HG02884 (cell line): ENCODE data around the gene GRIA1.
A peak's percentile ranks its signal among the peaks of the same experiment; 100 is the strongest.

Source experiments
- ATAC-seq: cut with Tn5 transposase; IDR thresholded peaks from one replicate; pipeline ENCODE4 v1.9.1; 2021; ENCODE audit warnings: mild to moderate bottlenecking, moderate library complexity; ENCODE audit not compliant: unreplicated experiment

Gene GRIA1

GRCh38 chr5:153770066-153770465 is 279.6 kb downstream of the GRIA1 start:
- ATAC-seq = no peak

DNA sequence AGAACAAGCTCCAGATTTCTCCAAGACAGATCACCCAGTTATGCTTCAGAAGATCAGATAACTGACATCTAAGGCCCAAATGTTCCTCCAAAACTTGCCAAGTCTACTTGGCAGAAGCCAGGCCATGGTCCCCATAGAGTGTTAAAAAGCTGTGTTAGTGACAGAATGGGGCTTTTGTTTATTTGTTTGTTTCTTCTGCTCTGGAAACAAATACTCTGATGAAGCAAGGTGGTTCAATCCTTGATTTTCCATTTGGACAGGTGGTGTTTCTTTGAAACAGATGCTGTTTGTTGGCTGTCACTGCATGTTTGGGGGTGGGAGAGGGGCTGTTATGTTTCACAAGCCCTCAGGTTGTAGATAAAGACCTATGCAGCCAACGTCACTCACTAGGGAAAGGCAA is 284.2 kb downstream of the GRIA1 start:
- ATAC-seq = no peak

- no peak for ATAC-seq
These were observed 285.5 kb downstream of the GRIA1 start for GRCh38 chr5:153775923-153776322.

- no peak for ATAC-seq
These were observed 287.5 kb downstream of the GRIA1 start for GRCh38 chr5:153777681-153778581.

- no peak for ATAC-seq
These were observed 289.4 kb downstream of the GRIA1 start for GRCh38 chr5:153779836-153780235.

GRCh38 chr5:153780876-153781705 is 290.6 kb downstream of the GRIA1 start:
- no peak for ATAC-seq

DNA sequence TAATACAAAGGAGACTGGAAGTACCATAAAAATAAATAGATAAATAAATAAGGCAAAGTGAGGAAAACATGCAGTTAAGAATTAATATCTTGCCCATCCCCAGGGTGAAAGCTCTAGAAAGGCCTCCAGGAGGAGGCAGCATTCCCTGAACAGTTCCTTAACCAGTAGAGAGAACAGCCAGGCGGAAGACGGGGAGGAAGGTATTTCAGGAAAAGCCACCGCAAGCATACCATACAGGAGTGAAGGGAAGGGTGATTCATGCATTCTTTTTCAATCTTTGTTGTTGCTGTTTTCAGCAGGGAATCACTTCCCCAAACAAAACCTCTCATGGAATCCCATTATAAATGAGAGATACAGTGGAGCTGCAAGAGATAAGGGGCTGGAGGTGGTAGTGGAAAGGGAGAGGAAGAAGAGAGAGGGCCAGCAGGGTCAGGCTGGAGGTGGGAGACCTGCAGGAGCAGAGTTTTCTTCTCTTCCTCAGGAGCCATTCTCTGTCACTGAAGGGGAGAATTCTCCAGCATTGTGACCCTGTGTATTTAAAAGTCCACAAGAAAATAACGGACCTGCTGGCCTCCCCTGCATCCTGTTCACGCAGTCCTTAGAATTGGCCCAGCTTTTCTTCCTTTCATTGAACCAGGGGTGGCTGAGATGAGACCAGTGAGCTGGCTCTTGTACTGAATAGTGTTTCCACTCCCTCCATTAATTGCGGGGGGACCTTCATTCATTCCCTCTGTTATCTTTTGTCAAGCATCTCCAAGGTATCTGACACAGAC is 292.3 kb downstream of the GRIA1 start:
- ATAC-seq = no peak

GRCh38 chr5:153783362-153783658 is 292.8 kb downstream of the GRIA1 start:
- ATAC-seq = no peak

GRCh38 chr5:153784277-153784676 is 293.8 kb downstream of the GRIA1 start:
- no peak for ATAC-seq

DNA sequence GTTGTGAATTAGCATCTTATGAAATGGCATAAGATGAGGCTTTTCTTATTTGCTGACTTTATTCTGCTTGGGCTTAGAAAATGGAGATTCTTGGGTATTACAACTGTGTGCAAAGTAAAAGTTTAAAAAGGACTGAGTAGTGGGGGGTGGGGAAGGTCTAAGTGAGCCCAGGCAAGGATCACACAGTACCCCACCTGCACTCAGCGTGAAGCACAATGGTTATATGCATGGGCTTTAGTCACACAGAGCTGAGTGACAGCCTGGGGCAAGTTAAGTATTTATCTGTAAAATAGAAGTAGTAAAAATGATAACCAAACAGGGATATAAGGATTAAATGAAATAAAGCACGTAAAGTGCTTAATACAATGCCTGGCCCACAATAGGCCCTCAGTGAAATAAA is 300.9 kb downstream of the GRIA1 start:
- no peak for ATAC-seq

DNA sequence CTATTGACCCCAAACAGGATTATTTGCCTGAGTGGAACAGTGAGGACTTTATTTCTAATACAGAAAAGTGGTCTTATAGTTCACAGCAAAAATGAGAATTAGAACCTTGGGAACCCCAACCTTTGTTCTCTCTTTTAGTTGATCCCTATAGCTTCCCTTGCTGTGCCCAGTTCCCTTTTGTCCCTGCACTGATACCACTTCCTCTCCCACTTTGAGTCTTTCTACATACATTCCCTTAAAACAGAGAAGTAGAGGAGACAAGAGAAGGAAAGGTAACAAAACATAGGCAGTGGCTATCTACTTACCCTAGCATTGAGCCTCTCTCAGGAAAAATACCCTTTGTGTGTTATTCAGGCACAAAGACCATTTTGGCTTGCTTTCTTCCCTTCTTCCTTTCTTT is 301.8 kb downstream of the GRIA1 start:
- ATAC-seq = no peak

DNA sequence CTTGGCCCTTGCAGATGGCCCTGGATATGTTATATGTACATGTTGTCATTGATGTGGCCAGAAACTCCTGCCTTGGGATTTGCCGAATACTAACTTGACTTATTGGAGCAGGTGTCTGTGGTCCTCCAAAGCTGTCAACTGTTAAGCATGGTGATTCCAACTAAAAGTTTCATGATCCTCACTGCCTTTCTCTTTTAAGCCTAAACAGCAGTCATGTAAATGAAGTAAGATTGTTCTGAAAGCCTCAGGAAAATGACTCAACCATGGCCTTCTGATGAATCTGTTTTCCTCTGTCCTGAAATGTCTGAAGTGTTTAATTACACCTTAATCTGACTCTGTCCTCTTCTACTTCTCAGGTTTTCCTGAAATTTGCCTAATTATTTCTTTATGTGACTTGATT is 303.2 kb downstream of the GRIA1 start:
- ATAC-seq = no peak

DNA sequence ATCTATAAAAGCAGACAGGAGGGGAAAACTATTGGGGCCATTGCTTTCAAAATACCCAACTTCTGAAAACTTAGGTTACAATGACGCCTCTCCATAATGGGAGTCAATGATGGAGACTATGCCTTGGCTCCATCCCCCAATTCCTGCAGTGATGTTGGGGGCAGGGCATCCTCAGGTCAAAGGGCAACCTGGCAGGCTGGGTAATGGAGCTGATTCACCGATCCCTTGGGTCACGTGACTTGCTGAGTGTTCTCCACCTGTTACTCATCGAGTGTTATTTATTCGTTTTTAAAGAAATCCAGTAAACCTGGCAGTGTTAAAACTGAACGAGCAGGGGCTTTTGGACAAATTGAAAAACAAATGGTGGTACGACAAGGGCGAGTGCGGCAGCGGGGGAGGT is 303.9 kb downstream of the GRIA1 start:
- no peak for ATAC-seq

DNA sequence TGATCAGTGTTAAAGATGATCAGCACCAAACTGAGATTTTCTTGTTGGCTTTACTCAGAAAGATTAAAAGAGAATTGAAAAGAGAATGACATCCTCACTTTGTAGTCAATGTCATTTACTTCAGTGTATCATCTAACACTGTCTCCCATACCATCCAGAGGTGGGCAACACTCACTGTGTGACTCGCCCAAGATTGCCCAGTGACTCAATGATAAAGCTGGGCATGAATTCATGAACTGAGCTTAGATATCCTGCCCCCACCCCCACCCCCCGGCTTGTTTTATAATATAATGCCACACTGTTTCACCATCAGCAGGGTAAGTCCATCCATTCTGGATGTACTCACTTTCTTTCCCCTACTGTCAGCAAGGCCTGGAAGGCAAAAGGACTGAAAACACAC is 306.1 kb downstream of the GRIA1 start:
- ATAC-seq = no peak

GRCh38 chr5:153797484-153797883 is 307.0 kb downstream of the GRIA1 start:
- ATAC-seq = peak; percentile 96

DNA sequence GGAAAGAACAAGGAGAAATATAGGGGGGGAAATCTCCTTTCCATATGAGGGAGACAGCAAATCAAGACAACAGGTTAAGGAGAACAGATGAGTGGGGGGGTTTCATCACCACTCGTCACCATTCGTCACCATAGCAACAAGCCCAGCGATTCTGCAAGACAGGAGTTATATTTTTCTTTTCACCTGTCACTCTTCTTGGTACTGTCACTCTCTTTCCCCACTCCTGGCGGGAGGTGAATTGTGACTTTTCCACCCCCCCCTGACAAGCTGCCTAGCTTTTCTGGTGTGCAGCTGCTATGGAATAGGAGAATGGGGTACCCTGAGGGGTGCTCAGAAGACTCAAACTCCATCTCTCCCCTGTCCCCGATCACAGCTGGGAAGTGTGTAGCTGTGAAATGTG is 308.4 kb downstream of the GRIA1 start:
- ATAC-seq = no peak

GRCh38 chr5:153799466-153799865 is 309.0 kb downstream of the GRIA1 start:
- ATAC-seq = no peak

DNA sequence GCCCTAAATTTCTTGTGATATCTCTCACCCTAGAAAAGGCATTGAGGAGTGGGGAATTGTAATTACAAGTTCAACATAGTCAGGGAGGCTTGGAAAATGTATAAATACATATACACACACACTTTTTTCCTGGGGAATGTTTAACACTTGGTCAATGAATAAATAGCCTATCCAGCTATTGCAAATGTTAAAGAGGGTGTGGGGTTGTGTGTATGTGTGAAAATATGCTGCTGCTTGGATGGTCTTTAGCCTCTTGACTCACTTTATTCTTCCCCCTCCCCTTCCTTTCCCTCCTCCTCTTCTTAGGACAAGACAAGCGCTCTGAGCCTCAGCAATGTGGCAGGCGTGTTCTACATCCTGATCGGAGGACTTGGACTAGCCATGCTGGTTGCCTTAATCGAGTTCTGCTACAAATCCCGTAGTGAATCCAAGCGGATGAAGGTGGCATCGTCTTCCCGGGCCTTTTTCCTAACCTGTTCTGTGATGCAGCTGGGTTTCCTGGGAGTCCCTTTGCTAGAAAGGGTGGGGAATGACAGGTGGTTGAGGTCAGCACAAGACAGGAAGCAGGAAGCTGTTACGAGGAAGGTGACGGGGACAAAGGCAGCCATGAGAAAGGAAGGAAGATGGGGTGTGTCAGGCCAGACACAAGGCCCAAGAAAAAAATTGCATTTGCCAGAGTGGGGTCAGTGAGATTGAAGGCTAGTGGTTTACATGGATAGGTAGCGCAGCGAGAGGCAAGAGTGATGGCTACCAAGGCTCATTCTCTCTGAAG is 311.8 kb downstream of the GRIA1 start:
- ATAC-seq = no peak

DNA sequence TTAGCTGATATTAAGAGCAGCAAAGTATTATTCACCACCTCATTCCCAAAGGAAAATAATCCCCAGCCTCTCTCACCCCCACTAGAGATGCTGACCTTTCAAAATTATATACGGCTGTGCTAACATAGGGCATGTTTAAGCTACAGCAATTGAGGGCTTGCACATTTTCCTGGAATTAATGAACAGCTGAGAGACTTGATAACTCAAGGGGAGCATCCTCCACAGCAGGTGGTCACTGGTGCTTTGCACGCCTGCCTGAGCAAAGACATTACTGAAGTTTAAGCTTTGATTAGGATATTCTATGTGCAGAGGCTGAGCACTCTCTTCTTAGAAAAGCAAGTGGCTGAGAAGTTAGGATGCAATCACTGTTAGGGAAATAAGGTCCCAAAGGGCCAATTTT is 317.3 kb downstream of the GRIA1 start:
- ATAC-seq = no peak

DNA sequence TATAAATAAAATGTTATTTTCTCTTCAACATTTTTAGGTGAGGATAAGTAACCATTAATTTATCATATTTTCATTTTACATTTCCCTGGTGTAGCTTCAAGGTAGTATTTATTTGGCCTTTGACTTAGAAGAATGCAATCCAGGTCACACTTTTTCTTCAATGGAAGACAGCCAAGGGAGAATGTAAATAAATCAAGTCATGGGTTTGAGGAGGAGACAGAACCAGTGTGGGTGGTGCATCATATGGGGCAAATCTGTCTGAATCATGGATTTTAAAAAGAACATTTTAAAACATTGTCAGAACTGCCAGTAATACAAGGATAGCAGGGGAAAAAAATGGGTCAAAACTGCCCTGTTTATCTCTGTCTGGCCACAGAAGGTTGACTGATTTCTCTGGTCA is 318.7 kb downstream of the GRIA1 start:
- no peak for ATAC-seq

- no peak for ATAC-seq
These were observed 323.4 kb downstream of the GRIA1 start for GRCh38 chr5:153813901-153814300.
